ENCODE results near the gene CDC73. TPM values are rescaled to one million over a fixed set of nuclear protein-coding genes. Genes with fewer than 3 reads are reported as not detected.
A peak's percentile ranks its signal among the peaks of the same experiment; 100 is the strongest.

CDC73 gene
- total and polyA plus RNA-seq, 11 donors = 8.3 to 57.3 (median 50.6) TPM

GRCh38 chr1:193201021-193201420 lies 79.2 kb downstream of the CDC73 start:
- no peak overlapping the region for H3K4me3 ChIP-seq
- no peaks in the 10 kb centered on the region for H3K27me3 ChIP-seq
- WGBS, 4 donors = 95 to 100% (median 96%) methylated on average over 2 of the region's 2 CpGs
- intact Hi-C loops (cut with DNase I) = no loop called here
- DNase-seq (no peak), ATAC-seq (no peak)
- H3K4me1 ChIP-seq = peaks cover 0 to 22% (median 0%) of the 10 kb centered on the region in 12 donors
- TF ChIP-seq CTCF (IDR thresholded peaks at IDR 0.05) (no peak), POLR2A (IDR thresholded peaks at IDR 0.05) (no peak)
- H3K36me3 ChIP-seq = peaks cover 0 to 16% (median 0%) of the 10 kb centered on the region in 9 donors
- peaks cover 0 to under 1% (median 0%) of the 10 kb centered on the region in 12 donors for H3K9me3 ChIP-seq
- H3K27ac ChIP-seq = no peak overlapping the region

GRCh38 chr1:193210996-193211395 lies 89.2 kb downstream of the CDC73 start:
- peak overlapping the region in 1 of 12 donors; percentile 50 for H3K27ac ChIP-seq
- H3K4me1 ChIP-seq = peaks cover 0 to 25% (median 4%) of the 10 kb centered on the region in 12 donors
- no peak for TF ChIP-seq POLR2A (IDR thresholded peaks at IDR 0.05)
- no peak for TF ChIP-seq CTCF (IDR thresholded peaks at IDR 0.05)
- intact Hi-C loops (cut with DNase I) = no loop called here
- no peak overlapping the region for H3K4me3 ChIP-seq
- WGBS, 4 donors = 95 to 97% (median 96%) methylated on average over 7 of the region's 7 CpGs
- H3K9me3 ChIP-seq = peaks cover 0 to 21% (median 5%) of the 10 kb centered on the region in 12 donors
- DNase-seq (no peak), ATAC-seq (no peak)
- H3K27me3 ChIP-seq = no peaks in the 10 kb centered on the region
- H3K36me3 ChIP-seq = peaks cover 0 to 40% (median 25%) of the 10 kb centered on the region in 9 donors

GRCh38 chr1:193211539-193211938 lies 89.7 kb downstream of the CDC73 start:
- H3K4me1 ChIP-seq = peaks cover 0 to 25% (median 4%) of the 10 kb centered on the region in 12 donors
- peaks cover 0 to 17% (median 5%) of the 10 kb centered on the region in 12 donors for H3K9me3 ChIP-seq
- H3K4me3 ChIP-seq = no peak overlapping the region
- intact Hi-C loops (cut with DNase I) = no loop called here
- H3K36me3 ChIP-seq = peaks cover 0 to 36% (median 25%) of the 10 kb centered on the region in 9 donors
- peak overlapping the region in 1 of 12 donors; percentile 50 for H3K27ac ChIP-seq
- no peak for TF ChIP-seq CTCF (IDR thresholded peaks at IDR 0.05)
- TF ChIP-seq POLR2A (IDR thresholded peaks at IDR 0.05) = no peak
- WGBS, 4 donors = 24 to 50% (median 38%) methylated on average over 1 of the region's 1 CpG
- H3K27me3 ChIP-seq = no peaks in the 10 kb centered on the region
- DNase-seq = no peak
- peak in 1 of 4 donors; percentile 49 for ATAC-seq

- intact Hi-C loops (cut with DNase I) = no loop called here
Measured at GRCh38 chr1:193212637-193213036, 90.8 kb downstream of the CDC73 start.

More at GRCh38 chr1:193212637-193213036, 90.8 kb downstream of the CDC73 start:
- peaks cover 0 to 25% (median 4%) of the 10 kb centered on the region in 12 donors for H3K4me1 ChIP-seq
- no peak for DNase-seq
- peak overlapping the region in 1 of 12 donors; percentile 50 for H3K27ac ChIP-seq
- 94 to 99% (median 97%) methylated on average over 2 of the region's 2 CpGs for WGBS, 4 donors
- TF ChIP-seq CTCF (IDR thresholded peaks at IDR 0.05) (no peak), POLR2A (IDR thresholded peaks at IDR 0.05) (no peak)
- peaks cover 0 to 34% (median 25%) of the 10 kb centered on the region in 9 donors for H3K36me3 ChIP-seq
- H3K9me3 ChIP-seq = peaks cover 0 to 6% (median 0%) of the 10 kb centered on the region in 12 donors
- no peaks in the 10 kb centered on the region for H3K27me3 ChIP-seq
- H3K4me3 ChIP-seq = no peak overlapping the region
- ATAC-seq = no peak

Data from heart left ventricle (tissue), 16 donors.